Vagina (tissue), 2 donors: ENCODE results near the gene PPIA. TPM values are rescaled to one million over a fixed set of nuclear protein-coding genes. Genes with fewer than 3 reads are reported as not detected.

Experiments
- DNase-seq, 2 donors: peaks; one replicate each; pipeline ENCODE4 v3.0.0-alpha.2; 2017; ENCODE audit errors: extremely low spot score in 2 of 2
- H3K27ac ChIP-seq: fragments of 200-600 bp; sonication (generic); one replicate; pipeline ENCODE4 v1.5.1; 2019
- H3K27me3 ChIP-seq: fragments of 200-600 bp; sonication (generic); one replicate; pipeline ENCODE4 v1.5.1; 2019
- H3K36me3 ChIP-seq, 2 donors: fragments of 200-600 bp; sonication (generic); one replicate each; pipeline ENCODE4 v1.5.1; 2017 to 2019
- H3K4me1 ChIP-seq: fragments of 200-600 bp; sonication (generic); one replicate; pipeline ENCODE4 v1.5.1; 2019
- H3K4me3 ChIP-seq, 2 donors: fragments of 200-600 bp; sonication (generic); 1 replicate in 1 of 2; 2 replicates in 1 of 2; pipeline ENCODE4 v1.5.1; 2016 to 2019
- H3K9me3 ChIP-seq: fragments of 200-600 bp; sonication (generic); one replicate; pipeline ENCODE4 v1.5.1; 2019
- CTCF ChIP-seq, 3 experiments: fragments of 450-650 bp in 2 of 3; fragments of 200-600 bp in 1 of 3; sonication (generic) in 1 of 3; IDR thresholded peaks; one replicate each; pipeline ENCODE4 v1.5.1; 2017 to 2019; ENCODE audit warnings: antibody characterized with exemption in 3 of 3, mild to moderate bottlenecking in 2 of 3, moderate library complexity in 2 of 3
- POLR2A ChIP-seq, 2 donors: fragments of 450-650 bp; IDR thresholded peaks; one replicate each; pipeline ENCODE4 v1.6.1; 2017; ENCODE audit warnings: antibody characterized with exemption in 2 of 2, mild to moderate bottlenecking in 2 of 2, moderate library complexity in 2 of 2
- POLR2AphosphoS5 ChIP-seq, 2 donors: sonication (generic); formaldehyde crosslinking; IDR thresholded peaks; one replicate each; pipeline ENCODE4 v1.9.0; 2017; ENCODE audit warnings: antibody characterized with exemption in 2 of 2, mild to moderate bottlenecking in 2 of 2, low read depth in 1 of 2; ENCODE audit not compliant: insufficient read depth in 1 of 2
- intact Hi-C: fragments of 100-400 bp; cut with DNase I; formaldehyde crosslinking; loops from one replicate; pipeline ENCODE4 v1.15.1; 2023
- total RNA-seq: library from RNA; depleted of rRNA; stranded (reverse); fragments of >200 nt; gene quantifications from one replicate; pipeline ENCODE4 v1.2.3, GENCODE V29; 2016

The PPIA gene
- total RNA-seq, 1 donor from 2014 or later, result 1,197 TPM

GRCh38 chr7:44760034-44760580 lies 36.4 kb upstream of the PPIA start:
- no peaks in the 10 kb centered on the region for H3K9me3 ChIP-seq
- peak in 1 of 2 donors; percentile 84 for DNase-seq
- intact Hi-C loops, result no loop called here
- TF ChIP-seq POLR2AphosphoS5 (IDR thresholded peaks at IDR 0.05; ENCODE audit: insufficient read depth in 1 of 2, low read depth in 1 of 2), result no peak
- no peak for TF ChIP-seq CTCF (IDR thresholded peaks at IDR 0.05)
- TF ChIP-seq POLR2A (IDR thresholded peaks at IDR 0.05), result no peak
- H3K36me3 ChIP-seq, result peaks cover 0 to 83% of the 10 kb centered on the region in 2 donors
- no peak overlapping the region for H3K4me3 ChIP-seq
- H3K27ac ChIP-seq, result no peak overlapping the region
- peaks cover 42% of the 10 kb centered on the region for H3K4me1 ChIP-seq
- no peaks in the 10 kb centered on the region for H3K27me3 ChIP-seq

- peak in 1 of 2 donors; percentile 78 for DNase-seq
- Histone ChIP-seq H3K27me3 (no peaks in the 10 kb centered on the region), H3K4me1 (peaks cover 29% of the 10 kb centered on the region), H3K27ac (peak overlapping the region; percentile 39), H3K9me3 (no peaks in the 10 kb centered on the region), H3K4me3 (no peak overlapping the region), H3K36me3 (peaks cover 0 to 96% of the 10 kb centered on the region in 2 donors)
- intact Hi-C loops, result no loop called here
- TF ChIP-seq POLR2A (IDR thresholded peaks at IDR 0.05) (no peak), CTCF (IDR thresholded peaks at IDR 0.05) (no peak), POLR2AphosphoS5 (IDR thresholded peaks at IDR 0.05; ENCODE audit: insufficient read depth in 1 of 2, low read depth in 1 of 2) (no peak)
These were observed 35.0 kb upstream of the PPIA start for GRCh38 chr7:44761207-44762161.

- H3K27me3 ChIP-seq, result no peaks in the 10 kb centered on the region
- no peak overlapping the region for H3K4me3 ChIP-seq
- intact Hi-C loops, result no loop called here
- DNase-seq, result no peak
- H3K9me3 ChIP-seq, result no peaks in the 10 kb centered on the region
- TF ChIP-seq POLR2A (IDR thresholded peaks at IDR 0.05) (no peak), POLR2AphosphoS5 (IDR thresholded peaks at IDR 0.05; ENCODE audit: insufficient read depth in 1 of 2, low read depth in 1 of 2) (no peak), CTCF (IDR thresholded peaks at IDR 0.05) (no peak)
- no peak overlapping the region for H3K27ac ChIP-seq
- peaks cover 24% of the 10 kb centered on the region for H3K4me1 ChIP-seq
- peaks cover 0 to 95% of the 10 kb centered on the region in 2 donors for H3K36me3 ChIP-seq
These were observed 34.2 kb upstream of the PPIA start for GRCh38 chr7:44762300-44762699.

- intact Hi-C loops, result no loop called here
- DNase-seq, result no peak
- H3K4me1 ChIP-seq, result peaks cover 27% of the 10 kb centered on the region
- no peaks in the 10 kb centered on the region for H3K27me3 ChIP-seq
- H3K27ac ChIP-seq, result no peak overlapping the region
- no peak overlapping the region for H3K4me3 ChIP-seq
- TF ChIP-seq POLR2AphosphoS5 (IDR thresholded peaks at IDR 0.05; ENCODE audit: insufficient read depth in 1 of 2, low read depth in 1 of 2) (no peak), POLR2A (IDR thresholded peaks at IDR 0.05) (no peak), CTCF (IDR thresholded peaks at IDR 0.05) (no peak)
- H3K9me3 ChIP-seq, result no peaks in the 10 kb centered on the region
- H3K36me3 ChIP-seq, result peaks cover 0 to 90% of the 10 kb centered on the region in 2 donors
These were observed 33.6 kb upstream of the PPIA start for GRCh38 chr7:44762726-44763522.
